HFF-Myc (cell line): ENCODE results near the gene NHS.

Source experiments
- DNase-seq: peaks from one replicate; pipeline ENCODE4 v3.0.0-alpha.2; 2011; ENCODE audit warnings: low read depth; ENCODE audit errors: extremely low read depth
- H3K4me3 ChIP-seq: replicated peaks from 2 replicates; pipeline ENCODE4 v1.5.1; 2011; ENCODE audit warnings: low read depth, mild to moderate bottlenecking, control low read depth, low read length
- CTCF ChIP-seq: IDR thresholded peaks from 2 replicates; pipeline ENCODE4 v1.5.1; 2012; ENCODE audit warnings: mild to moderate bottlenecking, low read depth, low read length, control low read depth; ENCODE audit errors: missing control alignments

The NHS gene

GRCh38 chrX:17744896-17745523 is 370.0 kb downstream of the NHS start:
- TF ChIP-seq CTCF, result no peak
- no peak for DNase-seq
- H3K4me3 ChIP-seq, result no peak overlapping the region

- no peak overlapping the region for H3K4me3 ChIP-seq
- TF ChIP-seq CTCF, result no peak
- DNase-seq, result no peak
Measured at GRCh38 chrX:17747692-17748091, 372.7 kb downstream of the NHS start.

- no peak overlapping the region for H3K4me3 ChIP-seq
- no peak for DNase-seq
- TF ChIP-seq CTCF, result no peak
Measured at GRCh38 chrX:17748684-17749083, 373.7 kb downstream of the NHS start.

- no peak for DNase-seq
- no peak overlapping the region for H3K4me3 ChIP-seq
- no peak for TF ChIP-seq CTCF
Measured at GRCh38 chrX:17750436-17750835, 375.4 kb downstream of the NHS start.

GRCh38 chrX:17758382-17758781 is 383.4 kb downstream of the NHS start:
- no peak for TF ChIP-seq CTCF
- no peak overlapping the region for H3K4me3 ChIP-seq
- no peak for DNase-seq

GRCh38 chrX:17759990-17760389 is 385.0 kb downstream of the NHS start:
- no peak for TF ChIP-seq CTCF
- no peak overlapping the region for H3K4me3 ChIP-seq
- DNase-seq, result no peak

GRCh38 chrX:17767734-17768133 is 392.7 kb downstream of the NHS start:
- TF ChIP-seq CTCF, result no peak
- H3K4me3 ChIP-seq, result no peak overlapping the region
- DNase-seq, result no peak
